ENCODE results near the gene PRDX4.

DNA sequence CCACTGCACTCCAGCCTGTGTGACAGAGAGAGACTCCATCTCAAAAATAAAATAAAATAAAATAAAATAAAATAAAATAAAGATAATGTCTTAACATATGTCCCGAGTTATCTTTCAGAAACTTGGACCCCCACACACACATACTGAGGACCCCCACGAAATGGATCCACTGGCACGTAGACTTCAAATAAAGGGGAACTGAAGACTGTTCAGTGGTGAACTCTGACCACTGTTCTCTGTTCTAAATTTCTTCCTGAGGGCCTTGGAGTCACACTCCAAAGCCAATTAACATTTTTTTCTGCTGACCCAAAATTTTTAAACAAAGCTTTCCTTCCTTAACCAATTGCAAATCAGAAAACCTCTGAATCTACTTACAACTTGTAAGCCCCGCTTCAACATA, 43.5 kb upstream of the PRDX4 start:
- TF ChIP-seq, protein P1, sequence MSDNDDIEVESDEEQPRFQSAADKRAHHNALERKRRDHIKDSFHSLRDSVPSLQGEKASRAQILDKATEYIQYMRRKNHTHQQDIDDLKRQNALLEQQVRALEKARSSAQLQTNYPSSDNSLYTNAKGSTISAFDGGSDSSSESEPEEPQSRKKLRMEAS (IDR thresholded peaks at IDR 0.05) = no peak
- TF ChIP-seq, protein P2, sequence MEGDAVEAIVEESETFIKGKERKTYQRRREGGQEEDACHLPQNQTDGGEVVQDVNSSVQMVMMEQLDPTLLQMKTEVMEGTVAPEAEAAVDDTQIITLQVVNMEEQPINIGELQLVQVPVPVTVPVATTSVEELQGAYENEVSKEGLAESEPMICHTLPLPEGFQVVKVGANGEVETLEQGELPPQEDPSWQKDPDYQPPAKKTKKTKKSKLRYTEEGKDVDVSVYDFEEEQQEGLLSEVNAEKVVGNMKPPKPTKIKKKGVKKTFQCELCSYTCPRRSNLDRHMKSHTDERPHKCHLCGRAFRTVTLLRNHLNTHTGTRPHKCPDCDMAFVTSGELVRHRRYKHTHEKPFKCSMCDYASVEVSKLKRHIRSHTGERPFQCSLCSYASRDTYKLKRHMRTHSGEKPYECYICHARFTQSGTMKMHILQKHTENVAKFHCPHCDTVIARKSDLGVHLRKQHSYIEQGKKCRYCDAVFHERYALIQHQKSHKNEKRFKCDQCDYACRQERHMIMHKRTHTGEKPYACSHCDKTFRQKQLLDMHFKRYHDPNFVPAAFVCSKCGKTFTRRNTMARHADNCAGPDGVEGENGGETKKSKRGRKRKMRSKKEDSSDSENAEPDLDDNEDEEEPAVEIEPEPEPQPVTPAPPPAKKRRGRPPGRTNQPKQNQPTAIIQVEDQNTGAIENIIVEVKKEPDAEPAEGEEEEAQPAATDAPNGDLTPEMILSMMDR (IDR thresholded peaks at IDR 0.05; ENCODE audit: low read depth, low read length, missing input control) = no peak
- TF ChIP-seq SP1 (IDR thresholded peaks at IDR 0.05) (no peak), FOXA2 (IDR thresholded peaks at IDR 0.05) (no peak), TAF1 (conservative IDR thresholded peaks at IDR 0.05) (no peak), EGR1 (IDR thresholded peaks at IDR 0.05; ENCODE audit: low read depth in 2 of 2) (no peak), RAD21 (IDR thresholded peaks at IDR 0.05) (no peak), GABPA (IDR thresholded peaks at IDR 0.05 in 1 of 2, conservative IDR thresholded peaks at IDR 0.05 in 1 of 2) (no peak)
- TF ChIP-seq, protein P3, sequence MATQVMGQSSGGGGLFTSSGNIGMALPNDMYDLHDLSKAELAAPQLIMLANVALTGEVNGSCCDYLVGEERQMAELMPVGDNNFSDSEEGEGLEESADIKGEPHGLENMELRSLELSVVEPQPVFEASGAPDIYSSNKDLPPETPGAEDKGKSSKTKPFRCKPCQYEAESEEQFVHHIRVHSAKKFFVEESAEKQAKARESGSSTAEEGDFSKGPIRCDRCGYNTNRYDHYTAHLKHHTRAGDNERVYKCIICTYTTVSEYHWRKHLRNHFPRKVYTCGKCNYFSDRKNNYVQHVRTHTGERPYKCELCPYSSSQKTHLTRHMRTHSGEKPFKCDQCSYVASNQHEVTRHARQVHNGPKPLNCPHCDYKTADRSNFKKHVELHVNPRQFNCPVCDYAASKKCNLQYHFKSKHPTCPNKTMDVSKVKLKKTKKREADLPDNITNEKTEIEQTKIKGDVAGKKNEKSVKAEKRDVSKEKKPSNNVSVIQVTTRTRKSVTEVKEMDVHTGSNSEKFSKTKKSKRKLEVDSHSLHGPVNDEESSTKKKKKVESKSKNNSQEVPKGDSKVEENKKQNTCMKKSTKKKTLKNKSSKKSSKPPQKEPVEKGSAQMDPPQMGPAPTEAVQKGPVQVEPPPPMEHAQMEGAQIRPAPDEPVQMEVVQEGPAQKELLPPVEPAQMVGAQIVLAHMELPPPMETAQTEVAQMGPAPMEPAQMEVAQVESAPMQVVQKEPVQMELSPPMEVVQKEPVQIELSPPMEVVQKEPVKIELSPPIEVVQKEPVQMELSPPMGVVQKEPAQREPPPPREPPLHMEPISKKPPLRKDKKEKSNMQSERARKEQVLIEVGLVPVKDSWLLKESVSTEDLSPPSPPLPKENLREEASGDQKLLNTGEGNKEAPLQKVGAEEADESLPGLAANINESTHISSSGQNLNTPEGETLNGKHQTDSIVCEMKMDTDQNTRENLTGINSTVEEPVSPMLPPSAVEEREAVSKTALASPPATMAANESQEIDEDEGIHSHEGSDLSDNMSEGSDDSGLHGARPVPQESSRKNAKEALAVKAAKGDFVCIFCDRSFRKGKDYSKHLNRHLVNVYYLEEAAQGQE (IDR thresholded peaks at IDR 0.05) = no peak
